ENCODE data around the gene KCNIP1.
A peak's percentile ranks its signal among the peaks of the same experiment; 100 is the strongest.

The KCNIP1 gene

GRCh38 chr5:170628691-170629565 is 125.1 kb downstream of the KCNIP1 start:
- no peak for DNase-seq (ENCODE audit: low read depth in 2 of 2)

GRCh38 chr5:170629566-170630175 is 125.9 kb downstream of the KCNIP1 start:
- no peak for DNase-seq (ENCODE audit: low read depth in 2 of 2)

DNA sequence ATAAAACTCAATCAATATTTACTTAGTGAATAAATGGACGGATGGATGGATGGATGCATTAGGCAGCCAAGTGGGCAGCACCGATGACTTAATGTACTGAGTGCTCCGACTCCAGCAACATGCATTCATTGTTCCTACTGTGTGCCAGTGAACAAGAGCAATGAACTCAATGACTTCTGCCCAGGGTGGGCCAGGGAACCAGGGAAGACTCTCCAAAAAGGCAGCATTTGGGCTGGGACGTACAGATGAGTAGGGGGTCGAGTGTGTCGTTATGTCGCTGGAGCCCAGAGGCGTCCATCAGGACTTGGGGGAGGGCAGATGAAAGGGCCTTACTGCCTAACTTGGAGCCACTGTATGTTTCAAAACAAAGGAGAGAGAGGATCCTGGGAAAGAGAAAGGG is 126.4 kb downstream of the KCNIP1 start:
- DNase-seq (ENCODE audit: low read depth in 2 of 2), result no peak

- no peak for DNase-seq (ENCODE audit: low read depth in 2 of 2)
These were observed 126.9 kb downstream of the KCNIP1 start for GRCh38 chr5:170630711-170631141.

DNA sequence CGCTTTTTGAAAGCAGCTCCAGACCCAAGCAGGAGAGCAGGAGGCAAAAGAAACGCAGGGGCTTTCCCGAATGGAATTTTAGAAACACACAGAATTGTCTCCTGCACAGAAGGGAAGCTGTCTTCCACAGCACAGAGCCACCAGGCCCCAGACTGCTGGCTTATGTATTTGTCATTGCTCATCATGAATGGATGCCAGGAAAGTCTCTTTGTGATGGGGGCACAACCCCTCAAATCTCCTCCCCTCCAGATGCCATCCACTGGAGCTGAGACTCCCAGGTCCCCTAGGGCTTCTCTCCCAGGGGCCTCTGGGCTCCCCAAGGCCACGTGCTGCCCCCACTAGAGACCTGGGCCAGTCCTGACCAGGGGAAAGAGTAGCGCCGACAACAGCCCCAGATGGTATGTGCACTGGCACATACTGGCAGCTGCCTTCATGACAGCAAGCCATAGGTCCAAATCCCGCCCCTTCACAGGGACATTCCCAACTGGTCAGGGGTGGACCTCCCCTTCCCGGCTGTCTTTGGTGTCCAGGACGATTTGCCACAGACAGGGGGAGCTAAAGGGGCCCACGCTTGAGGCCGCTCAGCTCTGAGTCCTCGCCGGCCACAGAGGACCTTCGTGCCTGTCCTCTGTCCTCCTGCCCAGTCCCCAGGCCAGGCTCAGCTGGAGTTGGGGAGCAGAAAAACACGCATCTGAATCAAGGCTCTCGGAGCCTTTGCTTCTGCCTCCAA is 127.8 kb downstream of the KCNIP1 start:
- DNase-seq (ENCODE audit: low read depth in 2 of 2), result no peak

GRCh38 chr5:170632266-170632984 is 128.6 kb downstream of the KCNIP1 start:
- no peak for DNase-seq (ENCODE audit: low read depth in 2 of 2)

- peak; percentile 5 to 38 for DNase-seq (ENCODE audit: low read depth in 2 of 2)
These were observed 129.1 kb downstream of the KCNIP1 start for GRCh38 chr5:170632985-170633234.

GRCh38 chr5:170633235-170634081 is 129.6 kb downstream of the KCNIP1 start:
- DNase-seq (ENCODE audit: low read depth in 2 of 2), result no peak

DNA sequence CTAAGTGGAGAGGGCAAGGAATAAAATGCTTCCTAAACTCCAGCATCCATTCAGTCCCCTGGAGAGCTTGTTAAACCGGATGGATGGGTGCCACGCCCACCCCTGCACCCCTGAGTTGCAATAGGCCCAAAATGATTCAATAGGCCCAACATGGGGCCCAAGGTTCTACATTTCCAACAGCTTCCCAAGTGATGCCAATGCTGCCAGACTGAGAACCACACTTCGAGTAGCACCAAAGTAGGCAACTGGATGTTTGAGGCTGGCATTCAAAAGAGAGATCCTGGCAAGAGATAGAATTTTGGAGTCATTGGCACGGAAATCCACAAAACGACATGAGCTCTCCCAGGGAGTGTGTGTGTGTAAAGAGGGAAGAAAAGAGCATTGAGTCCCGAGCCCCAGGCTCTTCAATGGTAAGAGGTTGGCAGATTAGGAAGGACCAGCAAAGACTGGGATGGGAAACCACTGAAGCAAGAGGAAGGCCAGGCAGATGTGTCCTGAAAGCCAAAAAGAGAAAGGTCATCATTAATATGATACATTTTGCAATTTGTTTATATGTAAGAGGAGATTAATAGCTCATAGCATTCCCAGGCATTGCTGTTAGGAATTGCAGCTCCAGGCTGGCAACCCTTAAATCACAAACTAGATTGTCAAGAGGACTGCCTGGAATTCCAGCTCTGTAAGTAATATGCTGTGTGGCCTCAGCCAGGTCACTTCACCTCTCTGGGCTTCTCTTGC is 130.6 kb downstream of the KCNIP1 start:
- no peak for DNase-seq (ENCODE audit: low read depth in 2 of 2)

GRCh38 chr5:170635706-170636105 is 131.9 kb downstream of the KCNIP1 start:
- DNase-seq (ENCODE audit: low read depth in 2 of 2), result no peak

GRCh38 chr5:170636206-170636605 is 132.4 kb downstream of the KCNIP1 start:
- DNase-seq (ENCODE audit: low read depth in 2 of 2), result no peak

GRCh38 chr5:170636801-170637477 is 133.1 kb downstream of the KCNIP1 start:
- no peak for DNase-seq (ENCODE audit: low read depth in 2 of 2)

DNA sequence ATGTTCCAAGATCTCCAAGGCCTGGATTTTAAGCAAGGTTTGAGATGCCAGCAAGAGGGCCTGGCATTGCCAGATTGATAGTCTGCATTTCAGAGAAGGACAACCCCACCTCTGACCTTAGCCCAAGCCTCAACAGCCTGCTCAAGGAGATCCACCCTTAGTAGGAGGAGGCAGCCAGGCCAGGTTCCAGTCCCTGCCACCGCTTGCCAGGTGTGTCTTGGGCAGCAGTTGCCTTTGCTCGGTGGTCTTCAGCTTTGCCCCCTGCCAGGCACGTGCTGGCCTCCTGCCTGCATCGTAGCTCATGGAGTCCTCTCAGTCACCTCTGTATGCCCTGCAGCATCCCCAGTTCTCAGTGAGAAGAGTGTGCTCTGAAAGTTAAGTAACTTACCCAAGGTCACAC is 134.2 kb downstream of the KCNIP1 start:
- no peak for DNase-seq (ENCODE audit: low read depth in 2 of 2)

DNA sequence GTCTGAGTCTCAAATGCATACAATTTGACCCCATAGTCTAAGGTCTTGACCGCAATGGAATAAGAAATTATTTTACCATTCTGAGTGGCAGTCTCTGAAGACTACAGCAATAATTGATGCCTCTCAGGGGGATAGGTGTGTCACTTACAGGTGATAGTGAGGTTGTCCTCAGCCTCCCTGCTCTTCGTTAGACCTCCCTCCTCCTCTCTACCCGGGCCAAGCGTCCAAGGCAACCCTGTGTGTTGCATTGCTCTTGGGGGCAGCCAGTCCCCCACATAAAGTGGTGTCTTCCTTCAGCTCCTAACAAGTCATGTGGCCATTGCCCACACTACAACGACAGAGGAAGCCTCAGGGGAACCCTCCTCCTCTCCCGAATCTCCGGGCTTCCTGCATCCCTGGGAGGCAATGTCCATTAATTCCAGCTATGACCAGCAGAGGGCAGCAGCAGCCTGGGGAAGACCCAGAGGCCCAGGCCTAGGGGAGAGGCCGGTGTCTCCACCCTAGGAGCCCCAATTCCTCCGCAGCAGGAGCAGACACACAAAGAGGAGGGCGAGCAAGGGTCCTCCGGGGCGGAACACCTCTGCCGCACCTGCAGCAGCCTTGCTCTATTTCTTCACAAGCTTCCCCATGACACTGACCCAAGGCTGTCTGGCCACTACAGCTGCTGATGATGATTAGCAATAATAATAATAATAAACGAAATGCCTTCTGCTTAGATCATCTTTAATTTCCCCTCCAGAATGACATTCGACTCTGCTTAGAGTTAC is 134.8 kb downstream of the KCNIP1 start:
- DNase-seq (ENCODE audit: low read depth in 2 of 2), result peak; percentile 22 to 44

- DNase-seq (ENCODE audit: low read depth in 2 of 2), result no peak
These were observed 135.6 kb downstream of the KCNIP1 start for GRCh38 chr5:170639221-170639925.

GRCh38 chr5:170640731-170641588 is 137.1 kb downstream of the KCNIP1 start:
- DNase-seq (ENCODE audit: low read depth in 2 of 2), result no peak

GRCh38 chr5:170641589-170642031 is 137.8 kb downstream of the KCNIP1 start:
- DNase-seq (ENCODE audit: low read depth in 2 of 2), result no peak
